GM21447 (cell line): Measurements from ENCODE around the gene PBLD.

Experiments used
- ATAC-seq: cut with Tn5 transposase; IDR thresholded peaks from one replicate; pipeline ENCODE4 v1.9.1; 2021; ENCODE audit not compliant: unreplicated experiment

The PBLD gene

DNA sequence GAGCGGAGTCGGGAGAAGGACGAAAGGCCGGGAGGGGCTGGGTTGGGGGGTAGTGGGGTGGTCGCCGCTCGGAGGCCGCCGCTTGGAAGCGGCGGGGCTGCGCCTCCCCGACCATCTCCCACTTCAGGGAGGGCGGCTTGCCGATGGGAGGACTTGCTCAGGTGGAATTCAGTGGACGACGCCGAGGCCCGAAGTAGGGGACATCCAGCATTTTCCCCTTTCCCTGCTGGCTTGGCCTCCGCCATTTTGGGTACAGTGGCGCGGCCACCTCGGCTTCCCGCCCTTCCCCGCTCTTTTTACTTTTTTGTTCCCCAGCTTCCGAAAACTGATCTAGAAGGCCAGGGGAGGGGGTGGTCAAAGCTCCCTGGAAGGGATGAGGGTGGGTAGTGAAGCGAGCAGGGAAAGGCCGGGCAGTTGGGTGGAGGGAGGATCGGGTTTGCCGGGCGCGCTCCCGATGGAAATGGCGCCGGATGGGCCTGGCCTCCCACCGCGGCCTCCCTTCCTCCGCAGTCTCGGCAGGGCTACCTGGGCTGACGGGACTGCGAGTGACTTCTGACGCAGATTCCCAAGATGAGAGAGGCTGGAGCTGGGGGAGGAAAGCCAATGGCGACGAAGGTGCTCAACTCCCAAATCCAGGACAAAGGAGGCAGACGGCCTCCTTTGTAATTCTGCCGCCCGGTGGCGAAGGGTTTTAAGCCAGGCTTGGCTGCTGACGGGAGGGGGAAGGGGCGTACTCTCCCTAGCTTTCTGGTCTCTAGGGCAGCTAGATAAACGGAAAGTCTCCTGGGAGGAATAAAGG, at the start of gene PBLD:
Gene PBLD (minus strand): TSS at position 670 of the 799 bp plus-strand sequence. CDS start 26,084 bp downstream, outside the sequence.
- peak; percentile 25 for ATAC-seq

DNA sequence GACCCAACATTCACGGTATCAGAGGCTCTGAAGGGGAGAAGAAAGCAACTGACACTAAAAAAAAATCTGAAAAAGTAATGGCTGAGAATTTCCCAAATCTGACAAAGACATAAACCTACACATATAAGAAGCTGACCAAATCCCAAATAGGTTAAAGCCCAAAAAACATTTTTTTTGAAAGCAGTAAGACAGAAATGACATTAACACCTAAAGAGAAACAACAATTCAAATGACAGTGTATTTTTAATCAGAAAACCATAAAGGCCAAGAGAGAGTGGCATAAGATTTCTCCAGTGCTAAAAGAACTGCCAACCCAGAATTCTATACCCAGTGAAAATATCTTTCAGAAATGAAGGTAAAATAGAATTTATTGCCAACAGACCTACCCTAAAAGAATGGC, 38.9 kb upstream of the PBLD start:
- ATAC-seq: no peak

DNA sequence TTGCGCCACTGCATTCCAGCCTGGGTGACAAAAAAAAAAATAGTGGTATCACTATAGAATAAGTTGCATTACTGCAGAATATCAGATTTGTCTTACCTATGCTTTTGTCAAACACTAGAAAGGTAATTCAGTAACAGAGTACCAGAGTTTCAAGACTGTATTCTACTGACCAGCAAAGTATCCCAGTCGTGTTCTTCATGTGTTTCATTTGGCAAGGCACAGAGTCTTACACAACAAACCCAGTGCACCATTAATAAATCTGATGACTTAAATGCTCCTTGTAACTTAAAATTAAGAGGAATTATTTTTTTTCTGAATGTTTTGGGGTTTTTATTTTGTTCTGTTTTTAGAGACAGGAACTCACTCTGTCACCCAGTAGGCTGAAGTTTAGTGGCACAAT, 34.4 kb upstream of the PBLD start:
- ATAC-seq: no peak

DNA sequence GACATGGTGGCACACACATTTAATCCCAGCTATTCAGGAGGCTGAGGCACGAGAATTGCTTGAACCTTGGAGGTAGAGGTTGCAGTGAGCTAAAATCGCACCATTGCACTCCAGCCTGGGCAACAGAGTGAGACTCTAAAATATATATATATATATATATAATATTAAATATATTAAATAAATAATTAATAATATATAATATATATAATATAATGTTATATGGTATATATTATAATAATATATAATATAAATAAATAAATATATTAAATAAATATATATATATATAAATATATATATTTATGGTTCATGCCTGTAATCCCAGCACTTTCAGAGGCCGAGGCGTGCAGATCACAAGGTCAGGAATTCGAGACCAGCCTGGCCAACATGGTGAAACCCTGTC, 33.9 kb upstream of the PBLD start:
- no peak for ATAC-seq

DNA sequence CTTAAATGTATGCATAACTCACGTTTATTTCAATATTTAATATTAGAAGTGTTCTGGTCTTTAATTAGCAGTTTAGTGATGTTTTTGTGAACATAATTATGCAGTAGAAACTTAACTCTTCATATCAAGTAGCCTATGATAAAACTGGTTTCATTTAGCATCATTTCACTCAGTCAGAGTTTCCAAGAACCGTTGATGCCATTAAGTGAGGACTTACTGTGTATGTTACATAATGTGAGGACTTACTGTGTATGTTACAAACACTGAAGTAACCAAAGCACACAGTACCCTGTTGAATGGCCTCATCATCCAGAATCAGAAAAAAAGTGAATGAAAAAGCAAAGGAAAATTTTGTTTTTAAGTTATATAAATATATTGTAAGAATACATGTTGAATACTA, 32.9 kb upstream of the PBLD start:
- ATAC-seq: no peak

DNA sequence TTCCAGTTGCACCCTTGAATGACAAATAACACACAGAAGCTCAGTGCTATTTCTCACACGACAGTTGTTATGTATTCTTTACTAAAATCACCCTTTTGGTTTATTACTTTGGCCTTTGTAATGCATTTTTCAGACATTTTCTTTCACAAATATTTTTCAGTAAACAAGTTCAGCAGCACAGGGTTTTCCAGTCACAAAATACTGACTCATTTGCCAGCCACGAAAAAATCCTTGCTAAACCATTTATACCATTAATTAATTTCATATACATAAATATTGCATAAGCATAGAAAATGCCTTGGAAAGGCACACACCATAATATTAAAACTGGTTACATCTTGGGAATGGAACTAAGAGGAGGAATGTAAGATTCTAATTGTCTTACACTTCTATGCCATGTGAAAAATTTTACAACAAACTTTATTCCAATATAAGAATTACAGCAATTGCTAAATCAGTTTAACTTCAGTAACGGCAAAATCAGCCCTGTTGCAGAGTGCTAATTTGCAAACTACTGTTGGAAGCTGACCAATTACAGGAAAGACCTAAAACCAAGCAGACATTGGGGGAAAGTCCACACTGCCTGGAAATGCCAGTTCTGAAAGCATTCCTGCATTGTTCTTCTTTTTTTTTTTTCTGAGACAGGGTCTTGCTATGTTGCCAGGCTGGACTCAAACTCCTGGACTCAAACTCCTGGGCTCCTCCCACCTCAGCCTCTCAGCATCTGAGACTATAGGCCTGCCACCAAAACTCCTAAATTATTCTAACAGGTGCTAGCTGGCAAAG, 31.6 kb upstream of the PBLD start:
- no peak for ATAC-seq

DNA sequence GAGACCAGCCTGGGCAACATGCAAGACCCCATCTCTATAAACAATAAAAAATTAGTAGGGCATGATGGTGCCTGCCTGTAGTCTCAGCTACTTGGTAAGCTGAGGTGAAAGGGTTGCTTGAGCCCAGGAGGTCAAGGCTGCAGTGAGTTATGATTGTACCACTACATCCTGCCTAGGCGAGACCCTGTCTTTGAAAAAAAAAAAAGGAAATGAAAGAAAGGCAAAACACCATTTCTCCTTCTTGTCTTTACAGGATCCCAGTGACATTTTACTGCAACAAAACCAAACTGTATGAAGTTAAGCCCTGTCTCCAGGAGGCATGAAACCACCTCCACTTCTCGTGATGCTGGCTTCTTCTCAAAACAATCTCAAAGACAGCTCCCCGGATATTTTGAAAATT, 29.9 kb upstream of the PBLD start:
- no peak for ATAC-seq

DNA sequence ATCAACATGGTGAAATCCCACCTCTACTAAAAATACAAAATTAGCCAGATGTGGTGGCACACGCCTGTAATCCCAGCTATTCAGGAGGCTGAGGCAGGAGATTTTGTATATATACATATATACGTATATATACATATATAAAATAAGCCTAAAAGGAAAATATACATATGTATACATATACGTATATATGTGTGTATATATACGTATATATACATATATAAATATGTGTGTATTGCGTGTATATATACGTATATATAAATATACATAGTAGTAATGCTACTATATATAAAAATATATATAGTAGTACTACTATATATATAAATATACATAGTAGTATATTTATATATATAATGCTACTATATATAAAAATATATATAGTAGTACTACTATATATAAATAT, 26.5 kb upstream of the PBLD start:
- no peak for ATAC-seq

DNA sequence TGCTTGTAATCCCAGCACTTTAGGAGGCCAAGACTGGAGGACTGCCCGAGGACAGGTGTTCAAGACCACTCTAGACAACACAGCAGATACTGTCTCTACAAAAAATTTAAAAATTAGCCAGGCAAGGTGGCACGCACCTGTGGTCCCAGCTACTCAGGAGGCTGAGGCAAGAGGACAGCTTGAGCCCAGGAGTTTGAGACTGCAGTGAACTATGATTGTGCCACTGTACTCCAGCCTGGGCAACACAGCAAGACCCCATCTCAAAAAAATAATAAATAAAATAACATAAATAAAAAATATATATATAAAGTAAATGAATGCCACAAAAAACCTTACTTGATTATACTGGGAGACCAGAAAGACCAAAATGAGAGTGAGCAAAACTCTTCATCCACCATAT, 20.8 kb upstream of the PBLD start:
- ATAC-seq: no peak

DNA sequence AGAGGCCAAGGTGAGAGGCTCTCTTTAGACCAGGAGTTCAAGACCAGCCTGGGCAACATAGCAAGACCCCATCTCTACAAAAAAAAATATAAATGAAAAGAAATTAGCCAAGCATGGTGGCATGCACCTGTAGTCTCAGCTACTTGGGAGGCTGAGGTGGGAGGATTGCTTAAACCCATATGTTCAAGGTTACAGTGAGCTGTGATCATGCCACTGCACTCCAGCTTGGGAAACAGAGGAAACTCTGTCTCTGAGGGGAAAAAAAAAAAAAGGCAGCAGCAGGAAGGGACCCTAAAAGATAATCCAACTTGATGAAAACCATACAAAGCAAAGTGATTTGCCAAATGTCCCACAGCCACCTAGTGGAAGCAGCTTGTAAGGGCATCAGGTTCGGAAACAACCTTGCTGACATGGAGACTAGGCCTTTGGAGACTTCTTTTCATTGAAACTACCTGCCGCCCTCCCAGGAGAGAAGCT, 15.6 kb upstream of the PBLD start:
- ATAC-seq: peak; percentile 63

DNA sequence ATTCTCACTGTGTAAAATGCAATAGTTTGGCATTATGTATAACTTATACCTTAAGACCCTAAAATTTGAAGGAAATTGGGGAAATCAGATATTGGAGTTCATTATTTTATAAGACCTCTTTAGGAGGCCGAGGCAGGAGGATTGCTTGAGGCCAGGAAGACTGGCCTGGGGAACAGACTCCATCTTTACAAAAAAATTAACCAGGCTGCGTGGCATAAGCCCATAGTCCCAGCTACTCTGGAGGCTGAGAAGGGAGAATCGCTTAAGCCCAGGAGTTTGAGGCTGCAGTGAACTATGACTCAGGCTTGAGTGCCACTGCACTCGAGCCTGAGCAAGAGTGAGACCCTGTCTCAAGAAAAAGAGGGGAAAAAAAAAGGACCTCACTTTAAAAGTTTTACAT, 14.0 kb upstream of the PBLD start:
- no peak for ATAC-seq

DNA sequence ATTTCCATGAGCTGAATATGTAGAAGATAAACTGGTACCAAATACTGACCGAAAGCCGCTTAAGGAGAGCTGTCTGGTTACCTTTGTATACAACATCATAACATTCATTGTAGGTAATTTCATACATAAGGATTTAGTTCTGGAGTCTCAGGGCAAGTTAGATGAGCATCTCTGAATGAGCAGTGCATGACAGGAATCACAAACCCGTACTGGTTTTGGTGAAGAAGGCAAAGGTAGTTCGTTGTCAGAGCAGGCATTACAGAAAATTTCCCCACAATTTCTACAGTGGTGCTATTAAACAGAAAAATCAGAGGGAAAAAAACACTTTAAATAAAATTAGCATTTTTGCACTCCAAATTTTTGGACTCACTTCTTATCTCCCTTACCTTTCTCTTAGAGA, 12.9 kb upstream of the PBLD start:
- no peak for ATAC-seq

DNA sequence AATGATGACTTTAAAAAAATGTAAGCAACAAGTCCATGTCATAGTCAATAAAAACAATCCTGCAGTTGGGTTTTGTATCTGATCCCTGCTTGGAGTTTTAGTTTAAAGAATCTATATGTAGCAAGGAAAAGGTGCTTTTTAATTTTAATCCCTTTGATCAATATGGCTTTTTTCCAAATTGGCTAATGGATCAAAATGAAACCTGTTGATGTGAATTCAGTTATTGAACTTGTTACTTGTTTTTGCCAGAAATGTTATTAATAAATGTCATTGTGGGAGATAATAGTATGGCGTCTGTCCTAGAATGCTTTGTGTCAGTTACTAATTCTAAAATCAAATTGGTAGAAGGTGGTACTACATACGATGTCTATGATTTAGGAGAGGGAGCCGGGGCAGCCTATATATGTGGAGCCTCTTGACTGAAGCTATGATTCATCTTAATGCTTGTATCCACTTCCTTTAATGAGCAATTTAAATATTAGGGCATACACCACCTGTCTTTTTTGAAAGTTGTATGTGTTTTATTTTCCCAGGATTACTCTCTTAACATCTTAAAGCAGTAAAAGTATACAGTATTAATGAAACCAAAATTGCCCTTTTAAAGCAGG, 10.3 kb upstream of the PBLD start:
- no peak for ATAC-seq

DNA sequence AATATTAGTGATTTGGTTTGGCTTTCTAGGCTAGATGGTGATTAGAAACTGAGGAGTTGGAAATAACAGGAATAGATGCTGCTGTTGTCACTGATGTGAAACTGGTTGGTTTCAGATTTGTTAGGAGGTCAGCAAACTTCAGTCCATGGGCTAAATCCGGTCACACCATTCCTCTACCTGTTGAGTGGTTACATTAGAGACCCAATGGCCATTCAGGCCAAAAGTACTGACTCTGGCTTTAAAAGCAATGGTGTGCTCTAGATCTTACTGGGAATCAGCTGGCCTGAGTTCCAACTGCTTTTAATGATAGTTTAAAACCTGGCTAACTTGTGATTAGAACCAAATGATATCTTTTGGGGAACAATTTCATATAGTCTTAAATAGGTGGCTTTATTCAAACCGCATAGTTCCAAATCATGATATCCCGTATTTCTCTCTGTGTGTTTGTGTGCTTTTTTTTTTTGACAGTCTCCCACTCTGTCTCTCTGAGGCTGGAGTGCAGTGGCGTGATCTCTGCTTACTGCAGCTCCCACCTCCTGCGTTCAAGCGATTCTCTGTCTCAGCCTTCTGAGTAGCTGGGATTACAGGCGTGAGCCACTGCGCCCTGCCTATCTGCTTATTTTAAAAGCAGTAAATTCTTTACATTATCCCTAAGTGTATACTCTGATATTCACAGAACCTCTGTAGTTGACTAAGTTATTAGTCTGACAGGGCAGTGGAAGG, 7.8 kb upstream of the PBLD start:
- no peak for ATAC-seq

DNA sequence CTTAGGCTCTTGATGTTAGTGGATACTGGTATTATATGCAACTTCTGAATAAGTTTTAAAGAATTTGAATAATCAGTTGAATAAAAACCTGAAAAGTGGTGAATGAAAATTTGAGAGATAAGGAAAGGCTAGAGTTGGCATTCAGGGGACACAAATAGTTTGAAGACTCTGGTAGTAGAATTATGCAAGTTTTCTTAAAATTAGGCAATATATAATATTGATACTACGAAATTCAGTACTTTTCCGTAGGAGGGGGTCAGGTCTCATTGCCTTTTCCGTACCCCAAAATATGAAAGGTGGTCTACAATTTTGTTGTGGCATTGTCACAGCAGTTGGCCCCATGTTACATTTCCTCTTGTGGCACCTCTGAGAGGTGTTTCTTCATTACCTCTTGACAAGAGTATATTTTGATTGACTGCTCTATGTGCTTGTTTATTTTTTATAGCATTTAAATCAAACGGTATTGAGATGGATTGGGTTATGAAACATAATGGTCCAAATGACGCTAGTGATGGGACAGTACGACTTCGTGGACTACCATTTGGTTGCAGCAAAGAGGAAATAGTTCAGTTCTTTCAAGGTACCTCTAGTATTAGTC, 4.1 kb upstream of the PBLD start:
- no peak for ATAC-seq

DNA sequence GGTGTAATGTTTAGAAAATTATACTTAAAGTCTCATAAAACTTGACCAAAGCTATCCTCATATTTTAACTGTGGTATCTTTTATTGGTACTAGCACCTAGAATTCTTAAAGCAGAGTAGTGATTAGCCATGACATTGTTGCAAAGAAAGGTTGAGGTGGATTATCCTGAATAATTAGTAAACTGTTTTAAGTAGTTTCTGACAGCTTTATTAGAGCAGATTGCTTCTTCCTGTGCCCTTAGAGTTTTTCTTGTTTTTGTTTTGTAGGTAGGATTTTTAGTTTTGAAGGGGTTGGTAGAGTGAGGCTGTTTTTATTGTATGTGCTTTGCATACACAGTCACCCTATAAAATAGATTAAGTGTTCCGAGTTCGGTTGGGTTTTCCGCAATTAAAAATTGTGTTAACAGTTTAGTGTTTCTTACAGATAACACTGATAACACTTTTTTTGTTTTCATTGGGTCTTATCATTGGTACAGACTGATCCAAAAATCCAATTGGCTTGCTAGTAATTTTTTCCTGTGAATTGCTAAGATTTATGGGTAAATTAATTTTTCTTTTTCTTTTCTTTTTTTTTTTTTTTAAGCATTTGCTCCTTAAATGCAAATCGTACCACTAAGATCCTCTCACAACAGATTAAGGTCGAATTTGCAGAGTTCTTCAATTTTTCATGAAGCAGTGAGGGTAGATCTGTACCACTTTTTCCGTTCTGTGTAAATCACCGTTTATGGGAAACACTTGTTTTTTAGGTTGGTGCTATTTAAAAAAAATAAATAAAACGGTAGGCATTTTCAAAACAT, 2.1 kb upstream of the PBLD start:
- no peak for ATAC-seq

DNA sequence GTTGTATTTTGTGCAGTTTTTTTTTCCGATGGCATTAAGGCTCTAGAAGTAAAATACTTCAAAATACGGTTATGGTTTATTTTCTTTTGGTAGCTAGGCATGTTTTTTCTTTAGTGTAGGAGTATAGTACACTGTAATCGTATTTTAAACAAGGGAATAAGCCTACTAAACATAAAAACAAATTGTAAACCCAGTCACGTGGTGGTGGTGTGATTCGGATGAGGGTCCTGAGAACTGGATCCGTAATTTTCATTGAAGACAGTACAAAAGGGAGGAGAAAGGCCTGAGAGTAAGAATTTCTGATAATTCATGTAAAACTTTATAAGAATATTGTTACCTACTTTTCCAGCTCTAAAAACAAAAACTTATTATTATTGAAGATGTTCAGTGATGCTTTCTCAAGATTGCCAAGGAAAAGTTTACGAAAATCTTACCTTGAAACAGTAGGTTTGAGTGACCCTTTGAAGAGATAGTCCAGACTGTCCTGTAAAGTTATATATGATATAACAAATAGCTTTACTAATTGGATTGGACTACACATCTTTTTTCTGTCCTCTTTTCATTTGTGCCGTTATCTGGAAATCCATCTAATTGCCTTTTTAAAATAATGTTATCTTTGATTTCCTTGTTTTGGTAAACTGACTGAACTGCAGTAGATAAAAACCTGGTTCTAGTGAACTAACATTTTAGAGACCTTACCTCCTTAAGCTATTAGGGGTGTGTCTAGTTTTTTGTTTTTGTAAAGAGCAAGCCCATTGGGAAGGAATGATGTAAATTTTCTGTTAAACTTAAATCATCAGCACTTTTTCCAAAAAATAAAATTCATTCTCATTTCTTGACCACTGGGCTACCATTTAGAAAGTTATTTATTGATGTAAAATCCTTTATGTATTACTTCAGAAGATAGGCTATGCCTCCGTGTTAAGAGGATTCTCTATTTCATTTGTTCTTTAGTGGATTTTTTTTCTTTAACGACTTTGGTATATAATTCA, 1.0 kb upstream of the PBLD start:
- ATAC-seq: no peak

DNA sequence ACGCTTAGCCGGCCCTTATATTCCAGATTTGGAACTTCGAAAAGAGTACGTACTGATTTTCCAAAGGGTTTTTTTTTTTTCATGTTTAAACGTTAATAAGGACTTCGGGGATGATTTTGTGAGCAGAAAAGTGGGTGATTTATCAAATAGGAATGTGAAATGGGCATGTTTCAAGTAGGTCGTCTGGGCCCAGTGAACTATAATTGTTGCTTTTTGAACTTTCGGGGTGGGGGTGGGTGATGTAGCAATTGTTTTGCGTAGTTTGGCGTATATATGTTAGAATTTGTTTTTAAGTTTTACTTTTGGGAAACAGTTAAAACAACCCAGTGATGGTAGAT, 299 bp upstream of the PBLD start:
- ATAC-seq: no peak
